ENCODE results near the gene SOX6.

Gene SOX6

GRCh38 chr11:15963266-15963665, 393.1 kb downstream of the SOX6 start:
- H3K4me3 ChIP-seq (ENCODE audit: low read depth, low read length): no peak overlapping the region
- DNase-seq (ENCODE audit: low read depth): no peak

- no peak for DNase-seq (ENCODE audit: low read depth)
- no peak overlapping the region for H3K4me3 ChIP-seq (ENCODE audit: low read depth, low read length)
Measured at GRCh38 chr11:15958910-15959309, 397.4 kb downstream of the SOX6 start.

GRCh38 chr11:15957234-15957633, 399.1 kb downstream of the SOX6 start:
- H3K4me3 ChIP-seq (ENCODE audit: low read depth, low read length): no peak overlapping the region
- no peak for DNase-seq (ENCODE audit: low read depth)

GRCh38 chr11:15956302-15956701, 400.0 kb downstream of the SOX6 start:
- DNase-seq (ENCODE audit: low read depth): no peak
- H3K4me3 ChIP-seq (ENCODE audit: low read depth, low read length): no peak overlapping the region

- H3K4me3 ChIP-seq (ENCODE audit: low read depth, low read length): no peak overlapping the region
- DNase-seq (ENCODE audit: low read depth): no peak
Measured at GRCh38 chr11:15955595-15955994, 400.8 kb downstream of the SOX6 start.

- no peak for DNase-seq (ENCODE audit: low read depth)
Measured at GRCh38 chr11:15947681-15948648, 408.4 kb downstream of the SOX6 start.

GRCh38 chr11:15945726-15946125, 410.6 kb downstream of the SOX6 start:
- no peak overlapping the region for H3K4me3 ChIP-seq (ENCODE audit: low read depth, low read length)
- no peak for DNase-seq (ENCODE audit: low read depth)

More at GRCh38 chr11:15947681-15948648, 408.4 kb downstream of the SOX6 start:
- H3K4me3 ChIP-seq (ENCODE audit: low read depth, low read length): no peak overlapping the region

GRCh38 chr11:15944460-15944859, 411.9 kb downstream of the SOX6 start:
- DNase-seq (ENCODE audit: low read depth): no peak
- no peak overlapping the region for H3K4me3 ChIP-seq (ENCODE audit: low read depth, low read length)

GRCh38 chr11:15943418-15944197, 412.7 kb downstream of the SOX6 start:
- H3K4me3 ChIP-seq (ENCODE audit: low read depth, low read length): no peak overlapping the region
- DNase-seq (ENCODE audit: low read depth): no peak

GRCh38 chr11:15942936-15943335, 413.4 kb downstream of the SOX6 start:
- no peak overlapping the region for H3K4me3 ChIP-seq (ENCODE audit: low read depth, low read length)
- no peak for DNase-seq (ENCODE audit: low read depth)

- no peak overlapping the region for H3K4me3 ChIP-seq (ENCODE audit: low read depth, low read length)
- DNase-seq (ENCODE audit: low read depth): no peak
Measured at GRCh38 chr11:15942126-15942525, 414.2 kb downstream of the SOX6 start.

GRCh38 chr11:15941206-15941770, 415.1 kb downstream of the SOX6 start:
- DNase-seq (ENCODE audit: low read depth): peak; percentile 28
- H3K4me3 ChIP-seq (ENCODE audit: low read depth, low read length): peak overlapping the region; percentile 13

- no peak overlapping the region for H3K4me3 ChIP-seq (ENCODE audit: low read depth, low read length)
- no peak for DNase-seq (ENCODE audit: low read depth)
Measured at GRCh38 chr11:15940462-15941205, 415.7 kb downstream of the SOX6 start.

GRCh38 chr11:15938983-15939382, 417.4 kb downstream of the SOX6 start:
- no peak for DNase-seq (ENCODE audit: low read depth)
- H3K4me3 ChIP-seq (ENCODE audit: low read depth, low read length): no peak overlapping the region

GRCh38 chr11:15938121-15938611, 418.2 kb downstream of the SOX6 start:
- DNase-seq (ENCODE audit: low read depth): no peak
- no peak overlapping the region for H3K4me3 ChIP-seq (ENCODE audit: low read depth, low read length)

- DNase-seq (ENCODE audit: low read depth): no peak
Measured at GRCh38 chr11:15937601-15938120, 418.7 kb downstream of the SOX6 start.

GRCh38 chr11:15936011-15936410, 420.3 kb downstream of the SOX6 start:
- DNase-seq (ENCODE audit: low read depth): no peak
- no peak overlapping the region for H3K4me3 ChIP-seq (ENCODE audit: low read depth, low read length)

More at GRCh38 chr11:15937601-15938120, 418.7 kb downstream of the SOX6 start:
- no peak overlapping the region for H3K4me3 ChIP-seq (ENCODE audit: low read depth, low read length)

GRCh38 chr11:15935373-15935772, 421.0 kb downstream of the SOX6 start:
- H3K4me3 ChIP-seq (ENCODE audit: low read depth, low read length): no peak overlapping the region
- DNase-seq (ENCODE audit: low read depth): no peak
